ENCODE results near the gene MYL12A.

The MYL12A gene

GRCh38 chr18:3283253-3283863, 35.8 kb downstream of the MYL12A start:
- Histone ChIP-seq H3K4me3 (no peak overlapping the region), H3K9me3 (no peaks in the 10 kb centered on the region), H3K27me3 (no peaks in the 10 kb centered on the region), H3K4me1 (no peaks in the 10 kb centered on the region), H3K36me3 (peaks cover 0 to 9% (median 4%) of the 10 kb centered on the region in 3 donors), H3K27ac (no peak overlapping the region)
- no peak for TF ChIP-seq CTCF (IDR thresholded peaks at IDR 0.05)
- intact Hi-C loops (cut with DNase I; ENCODE audit: low total_unique reads), result loop anchor here (5.0 kb wide), 1 partner anchor 309 kb away; no protein-coding TSS in a partner anchor
- no peak for DNase-seq

- no peak for TF ChIP-seq CTCF (IDR thresholded peaks at IDR 0.05)
- DNase-seq, result no peak
- Histone ChIP-seq H3K36me3 (peaks cover 0 to 4% (median 0%) of the 10 kb centered on the region in 3 donors), H3K4me1 (no peaks in the 10 kb centered on the region), H3K27me3 (no peaks in the 10 kb centered on the region), H3K27ac (no peak overlapping the region), H3K9me3 (no peaks in the 10 kb centered on the region), H3K4me3 (no peak overlapping the region)
- intact Hi-C loops (cut with DNase I; ENCODE audit: low total_unique reads), result loop anchor here (2.0 to 5.0 kb wide), 2 partner anchors 308 to 385 kb away; no protein-coding TSS in a partner anchor
Measured at GRCh38 chr18:3283908-3284307, 36.3 kb downstream of the MYL12A start.

GRCh38 chr18:3284501-3284900, 36.9 kb downstream of the MYL12A start:
- H3K27ac ChIP-seq, result no peak overlapping the region
- no peaks in the 10 kb centered on the region for H3K36me3 ChIP-seq
- TF ChIP-seq CTCF (IDR thresholded peaks at IDR 0.05), result no peak

GRCh38 chr18:3286159-3286558, 38.6 kb downstream of the MYL12A start:
- intact Hi-C loops (cut with DNase I; ENCODE audit: low total_unique reads), result loop anchor here (5.0 kb wide), 1 partner anchor 171 kb away; no protein-coding TSS in a partner anchor
- no peak overlapping the region for H3K4me3 ChIP-seq
- no peak overlapping the region for H3K27ac ChIP-seq
- H3K4me1 ChIP-seq, result no peaks in the 10 kb centered on the region
- no peaks in the 10 kb centered on the region for H3K36me3 ChIP-seq
- no peak for DNase-seq
- H3K9me3 ChIP-seq, result no peaks in the 10 kb centered on the region
- no peaks in the 10 kb centered on the region for H3K27me3 ChIP-seq
- TF ChIP-seq CTCF (IDR thresholded peaks at IDR 0.05), result no peak

More at GRCh38 chr18:3284501-3284900, 36.9 kb downstream of the MYL12A start:
- H3K9me3 ChIP-seq, result no peaks in the 10 kb centered on the region
- intact Hi-C loops (cut with DNase I; ENCODE audit: low total_unique reads), result loop anchor here (2.0 to 5.0 kb wide), 2 partner anchors 308 to 384 kb away; no protein-coding TSS in a partner anchor
- H3K27me3 ChIP-seq, result no peaks in the 10 kb centered on the region
- no peak for DNase-seq
- no peaks in the 10 kb centered on the region for H3K4me1 ChIP-seq
- no peak overlapping the region for H3K4me3 ChIP-seq

GRCh38 chr18:3293196-3293951, 45.8 kb downstream of the MYL12A start:
- Histone ChIP-seq H3K27ac (no peak overlapping the region), H3K4me1 (peaks cover 0 to 11% (median 2%) of the 10 kb centered on the region in 4 donors)
- intact Hi-C loops (cut with DNase I; ENCODE audit: low total_unique reads), result no loop called here

More at GRCh38 chr18:3293196-3293951, 45.8 kb downstream of the MYL12A start:
- Histone ChIP-seq H3K4me3 (no peak overlapping the region), H3K9me3 (peaks cover 0 to 2% (median 0%) of the 10 kb centered on the region in 3 donors), H3K36me3 (no peaks in the 10 kb centered on the region), H3K27me3 (no peaks in the 10 kb centered on the region)
- no peak for DNase-seq
- no peak for TF ChIP-seq CTCF (IDR thresholded peaks at IDR 0.05)

Measured in tibial artery (tissue), 4 donors.